Measurements from ENCODE around the gene USP7. TPM values are rescaled to one million over a fixed set of nuclear protein-coding genes. Genes with fewer than 3 reads are reported as not detected.
A peak's percentile ranks its signal among the peaks of the same experiment; 100 is the strongest.

Gene USP7
- total and polyA plus RNA-seq, 7 donors, result 41.6 to 135 (median 108) TPM

GRCh38 chr16:8894736-8895334 is 68.9 kb downstream of the USP7 start:
- peaks cover 11% of the 10 kb centered on the region for H3K4me1 ChIP-seq
- DNase-seq (no peak), ATAC-seq (no peak)
- H3K27ac ChIP-seq, result no peak overlapping the region
- WGBS, 3 donors, result 92 to 97% (median 96%) methylated on average over 21 of the region's 21 CpGs
- peaks cover 16 to 100% of the 10 kb centered on the region in 2 donors for H3K36me3 ChIP-seq (ENCODE audit: insufficient read depth in 1 of 2, low read depth in 1 of 2)
- H3K27me3 ChIP-seq (ENCODE audit: insufficient read depth in 3 of 3, low read length in 2 of 3), result no peaks in the 10 kb centered on the region
- TF ChIP-seq, protein P1, sequence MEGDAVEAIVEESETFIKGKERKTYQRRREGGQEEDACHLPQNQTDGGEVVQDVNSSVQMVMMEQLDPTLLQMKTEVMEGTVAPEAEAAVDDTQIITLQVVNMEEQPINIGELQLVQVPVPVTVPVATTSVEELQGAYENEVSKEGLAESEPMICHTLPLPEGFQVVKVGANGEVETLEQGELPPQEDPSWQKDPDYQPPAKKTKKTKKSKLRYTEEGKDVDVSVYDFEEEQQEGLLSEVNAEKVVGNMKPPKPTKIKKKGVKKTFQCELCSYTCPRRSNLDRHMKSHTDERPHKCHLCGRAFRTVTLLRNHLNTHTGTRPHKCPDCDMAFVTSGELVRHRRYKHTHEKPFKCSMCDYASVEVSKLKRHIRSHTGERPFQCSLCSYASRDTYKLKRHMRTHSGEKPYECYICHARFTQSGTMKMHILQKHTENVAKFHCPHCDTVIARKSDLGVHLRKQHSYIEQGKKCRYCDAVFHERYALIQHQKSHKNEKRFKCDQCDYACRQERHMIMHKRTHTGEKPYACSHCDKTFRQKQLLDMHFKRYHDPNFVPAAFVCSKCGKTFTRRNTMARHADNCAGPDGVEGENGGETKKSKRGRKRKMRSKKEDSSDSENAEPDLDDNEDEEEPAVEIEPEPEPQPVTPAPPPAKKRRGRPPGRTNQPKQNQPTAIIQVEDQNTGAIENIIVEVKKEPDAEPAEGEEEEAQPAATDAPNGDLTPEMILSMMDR (IDR thresholded peaks at IDR 0.05), result no peak
- no peaks in the 10 kb centered on the region for H3K9me3 ChIP-seq
- intact Hi-C loops (cut with DNase I), result loop anchor here in 1 of 2 donors (5.0 to 10.0 kb wide), 2 partner anchors 112 to 220 kb away; no protein-coding TSS in a partner anchor
- H3K4me3 ChIP-seq, result no peak overlapping the region

DNA sequence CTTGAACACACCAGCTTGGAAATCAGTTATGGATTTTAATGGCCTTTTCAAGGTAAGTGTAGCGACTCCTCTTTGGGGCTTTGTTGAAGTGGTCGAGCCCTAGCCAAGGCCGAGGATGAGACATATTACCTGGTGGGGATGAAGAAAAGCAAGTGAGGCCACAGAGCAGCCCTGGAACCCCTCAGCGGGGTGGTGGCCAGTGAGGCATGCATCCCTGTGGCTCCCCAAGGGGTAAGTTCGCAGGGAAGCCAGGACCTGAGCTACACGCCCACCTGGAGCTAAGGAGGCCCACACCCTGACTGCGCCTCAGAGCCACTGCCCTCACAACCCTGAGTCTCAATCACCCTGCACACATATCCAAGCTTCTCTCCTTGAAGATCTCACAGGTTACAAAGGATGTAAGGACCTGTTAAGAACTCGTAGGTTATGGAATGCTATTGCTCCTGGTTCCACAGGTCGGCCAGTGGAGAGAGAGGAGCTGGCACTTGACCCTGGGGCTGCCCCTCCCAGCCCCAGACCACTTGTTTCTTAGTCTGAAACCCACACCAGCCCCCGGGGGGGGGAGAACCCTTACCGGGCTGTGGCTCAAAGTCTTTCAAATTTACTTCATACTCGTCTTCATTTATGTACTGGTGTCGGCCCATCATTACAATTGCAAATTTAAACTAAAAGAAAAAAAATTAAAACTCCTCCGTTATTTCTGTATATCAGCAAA is 69.6 kb downstream of the USP7 start:
- intact Hi-C loops (cut with DNase I), result loop anchor here in 1 of 2 donors (5.0 to 10.0 kb wide), 2 partner anchors 113 to 221 kb away; no protein-coding TSS in a partner anchor
- peaks cover 11% of the 10 kb centered on the region for H3K4me1 ChIP-seq
- H3K4me3 ChIP-seq, result no peak overlapping the region
- WGBS, 3 donors, result 85 to 89% (median 86%) methylated on average over 14 of the region's 14 CpGs
- H3K36me3 ChIP-seq (ENCODE audit: insufficient read depth in 1 of 2, low read depth in 1 of 2), result peaks cover 16 to 99% of the 10 kb centered on the region in 2 donors
- no peak for ATAC-seq
- TF ChIP-seq, protein P1 (IDR thresholded peaks at IDR 0.05), result no peak
- H3K27ac ChIP-seq, result no peak overlapping the region
- H3K27me3 ChIP-seq (ENCODE audit: insufficient read depth in 3 of 3, low read length in 2 of 3), result no peaks in the 10 kb centered on the region
- H3K9me3 ChIP-seq, result no peaks in the 10 kb centered on the region
- no peak for DNase-seq

DNA sequence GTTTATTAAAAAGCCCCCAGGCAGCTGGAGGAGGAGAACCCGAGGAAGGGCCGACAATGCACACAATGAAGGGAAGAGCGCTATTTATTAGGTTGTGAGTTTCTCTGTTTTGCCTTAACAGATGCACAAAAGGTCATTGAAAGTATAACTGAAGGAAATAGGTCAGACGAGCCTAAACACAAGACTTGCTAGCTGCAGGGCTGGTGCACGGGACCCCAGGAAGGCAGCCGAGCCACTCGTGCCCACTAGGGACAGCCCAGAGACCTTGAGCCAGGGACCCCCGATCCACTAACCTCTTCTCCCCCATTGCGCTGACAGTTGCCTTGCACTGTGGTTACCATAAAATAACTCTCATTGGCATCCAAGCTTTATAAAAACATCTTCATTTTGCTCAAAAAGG is 70.3 kb downstream of the USP7 start:
- ATAC-seq, result no peak
- DNase-seq, result no peak
- Histone ChIP-seq H3K4me1 (peaks cover 14% of the 10 kb centered on the region), H3K9me3 (no peaks in the 10 kb centered on the region), H3K27ac (peak overlapping the region; percentile 30), H3K36me3 (ENCODE audit: insufficient read depth in 1 of 2, low read depth in 1 of 2) (peaks cover 11 to 92% of the 10 kb centered on the region in 2 donors), H3K27me3 (ENCODE audit: insufficient read depth in 3 of 3, low read length in 2 of 3) (no peaks in the 10 kb centered on the region), H3K4me3 (no peak overlapping the region)
- WGBS, 3 donors, result 81 to 86% (median 83%) methylated on average over 9 of the region's 9 CpGs
- intact Hi-C loops (cut with DNase I), result loop anchor here in 1 of 2 donors (5.0 to 10.0 kb wide), 2 partner anchors 114 to 221 kb away; no protein-coding TSS in a partner anchor
- TF ChIP-seq, protein P1 (IDR thresholded peaks at IDR 0.05), result no peak

DNA sequence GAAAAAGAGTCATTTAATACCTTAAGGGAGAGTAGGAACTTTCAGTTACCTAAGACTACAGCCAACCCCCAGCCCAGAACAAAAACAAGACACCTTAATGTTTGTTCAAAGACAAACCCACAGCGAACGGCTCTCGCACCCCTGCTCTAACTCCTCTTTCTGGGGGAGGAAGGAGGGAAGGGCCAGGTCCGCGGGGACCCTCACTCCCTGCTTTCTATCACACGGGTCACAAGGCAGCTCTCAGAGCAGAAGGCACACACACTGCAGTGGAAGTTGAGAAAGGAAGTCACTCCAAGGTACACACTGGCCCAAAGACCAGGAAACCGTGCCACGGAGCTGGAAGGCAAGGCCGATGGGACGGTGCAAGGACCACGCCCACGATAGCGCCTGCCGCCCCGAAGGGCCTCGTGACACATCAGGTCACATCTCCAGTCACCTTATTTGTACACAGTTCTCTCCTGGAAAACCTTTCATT is 71.6 kb downstream of the USP7 start:
- no peak overlapping the region for H3K4me3 ChIP-seq
- peak; percentile 53 to 70 for DNase-seq
- H3K27ac ChIP-seq, result peak overlapping the region; percentile 30
- TF ChIP-seq, protein P1 (IDR thresholded peaks at IDR 0.05), result no peak
- no peaks in the 10 kb centered on the region for H3K9me3 ChIP-seq
- peak in 3 of 4 donors; percentile 17 to 45 (median 30) for ATAC-seq
- no peaks in the 10 kb centered on the region for H3K27me3 ChIP-seq (ENCODE audit: insufficient read depth in 3 of 3, low read length in 2 of 3)
- H3K4me1 ChIP-seq, result peaks cover 27% of the 10 kb centered on the region
- 63 to 80% (median 72%) methylated on average over 16 of the region's 16 CpGs for WGBS, 3 donors
- intact Hi-C loops (cut with DNase I), result loop anchor here in 1 of 2 donors (5.0 to 10.0 kb wide), 2 partner anchors 115 to 223 kb away; no protein-coding TSS in a partner anchor
- peaks cover 6 to 79% of the 10 kb centered on the region in 2 donors for H3K36me3 ChIP-seq (ENCODE audit: insufficient read depth in 1 of 2, low read depth in 1 of 2)

All from psoas muscle (tissue), 8 donors.